ENCODE measurements around the gene PRELP. TPM values are rescaled to one million over a fixed set of nuclear protein-coding genes. Genes with fewer than 3 reads are reported as not detected.

The PRELP gene
- total and polyA plus RNA-seq, 10 of the 15 experiments (the other 5 are each of a cell fraction or from before 2014, with no cell fraction given), result 0.03 to 0.05 TPM; not detected in 8

- TF ChIP-seq, protein P1, sequence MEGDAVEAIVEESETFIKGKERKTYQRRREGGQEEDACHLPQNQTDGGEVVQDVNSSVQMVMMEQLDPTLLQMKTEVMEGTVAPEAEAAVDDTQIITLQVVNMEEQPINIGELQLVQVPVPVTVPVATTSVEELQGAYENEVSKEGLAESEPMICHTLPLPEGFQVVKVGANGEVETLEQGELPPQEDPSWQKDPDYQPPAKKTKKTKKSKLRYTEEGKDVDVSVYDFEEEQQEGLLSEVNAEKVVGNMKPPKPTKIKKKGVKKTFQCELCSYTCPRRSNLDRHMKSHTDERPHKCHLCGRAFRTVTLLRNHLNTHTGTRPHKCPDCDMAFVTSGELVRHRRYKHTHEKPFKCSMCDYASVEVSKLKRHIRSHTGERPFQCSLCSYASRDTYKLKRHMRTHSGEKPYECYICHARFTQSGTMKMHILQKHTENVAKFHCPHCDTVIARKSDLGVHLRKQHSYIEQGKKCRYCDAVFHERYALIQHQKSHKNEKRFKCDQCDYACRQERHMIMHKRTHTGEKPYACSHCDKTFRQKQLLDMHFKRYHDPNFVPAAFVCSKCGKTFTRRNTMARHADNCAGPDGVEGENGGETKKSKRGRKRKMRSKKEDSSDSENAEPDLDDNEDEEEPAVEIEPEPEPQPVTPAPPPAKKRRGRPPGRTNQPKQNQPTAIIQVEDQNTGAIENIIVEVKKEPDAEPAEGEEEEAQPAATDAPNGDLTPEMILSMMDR (IDR thresholded peaks at IDR 0.05 in 2 of 3, conservative IDR thresholded peaks at IDR 0.05 in 1 of 3; ENCODE audit: control insufficient read depth in 2 of 3, extremely low read depth in 1 of 3, insufficient read depth in 1 of 3, low read depth in 3 of 3, low read length in 3 of 3), result no peak
- TF ChIP-seq STAT3 (IDR thresholded peaks at IDR 0.05; ENCODE audit: low read depth, low read length) (no peak), PML (IDR thresholded peaks at IDR 0.05; ENCODE audit: low read length) (no peak), NFYA (IDR thresholded peaks at IDR 0.05; ENCODE audit: borderline replicate concordance, low read depth, low read length) (no peak), EED (IDR thresholded peaks at IDR 0.05; ENCODE audit: low read depth) (no peak)
These were observed 16.1 kb downstream of the PRELP start (continued) for GRCh38 chr1:203491664-203492063.

GRCh38 chr1:203492082-203492747 lies 16.6 kb downstream of the PRELP start:
- POLR2A ChIA-PET, result no interaction called here

More at GRCh38 chr1:203492082-203492747, 16.6 kb downstream of the PRELP start:
- Histone ChIP-seq H2AFZ (ENCODE audit: control insufficient read depth, low read depth, low read length) (no peak overlapping the region), H3K27me3 (replicated peaks in 1 of 2; ENCODE audit: control insufficient read depth in 2 of 2, insufficient read depth in 2 of 2, low read length in 1 of 2) (peaks cover 0 to 10% of the 10 kb centered on the region in 2 experiments; a peak in 3 of 4 replicates), H3K4me3 (no peak overlapping the region), H3K79me2 (ENCODE audit: control insufficient read depth, insufficient read depth, low read length) (no peaks in the 10 kb centered on the region), H3K4me1 (ENCODE audit: control insufficient read depth, insufficient read depth, low read length) (0 out of 2 replicates have a peak, but pooled peaks cover 3% of the 10 kb centered on the region), H3K27ac (ENCODE audit: control insufficient read depth, insufficient read depth) (no peak overlapping the region), H4K20me1 (ENCODE audit: control insufficient read depth, insufficient read depth) (no peaks in the 10 kb centered on the region), H3K36me3 (ENCODE audit: control insufficient read depth in 2 of 2, insufficient read depth in 2 of 2, low read length in 1 of 2) (no peaks in the 10 kb centered on the region), H3K9ac (ENCODE audit: control insufficient read depth, insufficient read depth, low read length) (no peak overlapping the region), H3K9me3 (replicated peaks; ENCODE audit: control insufficient read depth, insufficient read depth, low read length) (no peaks in the 10 kb centered on the region), H3K4me2 (ENCODE audit: control insufficient read depth, insufficient read depth) (no peak overlapping the region)
- ATAC-seq (no peak), DNase-seq (ENCODE audit: low read depth, low spot score) (no peak), FAIRE-seq (no peak)
- RAD21 ChIA-PET (ENCODE audit: unreplicated experiment), result no interaction called here
- no TSS peak for BruUV-seq (replicated peaks)
- TF ChIP-seq JUNB (IDR thresholded peaks at IDR 0.05) (no peak), BMI1 (IDR thresholded peaks at IDR 0.05; ENCODE audit: borderline replicate concordance) (no peak), GABPA (IDR thresholded peaks at IDR 0.05; ENCODE audit: low read depth) (no peak), CBX5 (IDR thresholded peaks at IDR 0.05; ENCODE audit: low read depth) (no peak), CBFB (IDR thresholded peaks at IDR 0.05; ENCODE audit: low read depth) (no peak), POLR2AphosphoS2 (IDR thresholded peaks at IDR 0.05; ENCODE audit: low read depth, low read length) (no peak), ZZZ3 (IDR thresholded peaks at IDR 0.05; ENCODE audit: control insufficient read depth, insufficient read length, low read depth) (no peak), DPF2 (IDR thresholded peaks at IDR 0.05) (no peak)
- in situ Hi-C loops (cut with MboI), result no loop called here
- CTCF ChIA-PET, result interaction anchor here (11.6 kb wide), 1 partner anchor 151 kb away, joined by 323 read pairs; no protein-coding TSS in a partner anchor
- SMC1A ChIA-PET (ENCODE audit: uncharacterized antibody, unreplicated experiment), result no interaction called here
- WGBS (ENCODE audit: insufficient coverage, insufficient replicate concordance, low lambda C conversion rate, missing lambda C conversion rate), result 26% methylated on average over 7 of the region's 8 CpGs
- intact Hi-C loops (cut with micrococcal nuclease; ENCODE audit: unreplicated experiment), result no loop called here

Data from GM12878 (cell line).